NCI-H460 (cell line): ENCODE measurements around the gene AGMO. TPM values are rescaled to one million over a fixed set of nuclear protein-coding genes. Genes with fewer than 3 reads are reported as not detected.

Source experiments
- DNase-seq: peaks from one replicate; pipeline ENCODE4 v3.0.0-alpha.2; 2016; ENCODE audit warnings: low read depth; ENCODE audit errors: extremely low read depth
- polyA plus RNA-seq: library from polyadenylated mRNA; depleted of rRNA; stranded (reverse); fragments of >200 nt; gene quantifications from 2 replicates; pipeline ENCODE4 v1.2.3, GENCODE V29; 2014; cell fraction: nucleus; rRNA removed
- total RNA-seq: library from RNA; depleted of rRNA; stranded (reverse); fragments of >200 nt; shearing (Covaris generic); gene quantifications from 2 replicates; pipeline ENCODE4 v1.2.3, GENCODE V29; 2014; rRNA removed

Gene AGMO
- total RNA-seq: 0.17 TPM in 1 of 2 replicates, not detected in the other
- polyA plus RNA-seq: not detected in 2 replicates

- DNase-seq: no peak
Measured at GRCh38 chr7:15561835-15562234, at the start of gene AGMO. Gene AGMO, minus strand, starts transcription at chr7:15562015.

GRCh38 chr7:15610503-15610902 is 48.7 kb upstream of the AGMO start:
- DNase-seq: no peak

- DNase-seq: no peak
Measured at GRCh38 chr7:15609287-15609686, 47.5 kb upstream of the AGMO start.

DNA sequence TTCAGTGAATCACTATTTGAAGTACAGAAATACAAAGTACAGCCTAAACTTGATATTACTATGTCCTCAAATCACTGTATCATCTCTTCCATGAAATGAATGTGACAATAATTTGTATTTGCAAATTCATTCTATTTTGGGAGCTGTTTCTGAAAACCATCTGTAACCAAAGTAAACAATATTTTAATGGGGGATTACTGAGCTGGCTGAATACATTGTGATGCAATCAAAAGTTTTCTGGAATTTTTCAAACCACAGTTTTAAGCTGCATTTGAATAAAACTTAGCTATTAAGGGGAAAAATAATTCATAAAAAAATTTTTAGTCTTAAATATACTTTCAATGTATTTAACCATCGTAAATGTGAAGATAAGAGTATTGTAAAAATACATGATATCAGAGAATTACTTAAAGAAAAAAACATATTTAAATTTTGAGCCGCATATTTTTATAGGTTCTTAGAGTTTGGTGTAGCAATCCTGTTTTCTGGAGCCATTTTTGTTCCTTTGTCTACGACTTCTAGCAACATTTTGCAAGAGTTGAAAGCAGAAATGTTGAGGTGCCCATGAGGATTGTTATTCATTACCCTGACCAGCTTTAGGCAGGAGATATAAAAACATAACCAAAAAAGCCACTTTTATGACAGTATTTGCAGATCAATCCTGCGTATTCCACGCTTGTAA is 45.9 kb upstream of the AGMO start:
- DNase-seq: no peak

GRCh38 chr7:15606561-15606960 is 44.7 kb upstream of the AGMO start:
- DNase-seq: no peak

DNA sequence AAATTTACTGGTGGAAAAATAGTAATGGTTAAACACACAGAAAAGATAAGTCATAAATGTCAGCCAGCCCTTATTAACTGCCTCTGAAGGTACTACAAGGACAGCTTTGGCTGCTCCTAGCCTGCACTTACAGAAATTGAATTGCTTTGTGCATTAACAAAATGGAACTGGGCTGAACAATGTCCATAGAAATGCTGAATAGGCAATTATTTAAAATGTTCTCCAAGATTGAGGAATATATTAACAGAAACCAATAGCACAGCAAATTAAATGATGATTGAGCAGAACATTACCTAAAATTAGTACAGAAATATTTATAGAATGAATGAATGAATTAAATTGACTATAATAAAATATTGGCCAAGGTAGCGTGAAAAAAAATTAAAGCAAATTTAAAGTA is 42.4 kb upstream of the AGMO start:
- DNase-seq: no peak

GRCh38 chr7:15603124-15603523 is 41.3 kb upstream of the AGMO start:
- no peak for DNase-seq

- DNase-seq: no peak
Measured at GRCh38 chr7:15602236-15602635, 40.4 kb upstream of the AGMO start.

DNA sequence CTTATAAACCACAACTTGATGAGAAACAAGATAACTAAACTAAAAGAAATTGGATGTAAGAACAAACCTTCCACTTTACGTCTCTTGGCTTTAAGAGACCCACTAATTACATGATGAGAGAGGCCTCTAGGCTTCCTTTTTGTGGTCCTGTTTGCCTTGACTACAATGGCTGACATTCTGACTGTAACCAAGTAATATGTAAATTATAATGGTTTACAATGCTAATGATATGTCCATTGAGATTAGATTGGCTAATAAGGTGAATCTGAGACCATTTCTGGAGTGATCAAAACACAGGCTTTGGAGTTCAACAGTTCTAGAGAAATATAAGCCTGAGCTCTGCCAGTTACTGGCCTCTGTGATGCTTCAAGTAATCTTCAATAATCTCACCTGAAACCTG is 39.4 kb upstream of the AGMO start:
- DNase-seq: no peak

DNA sequence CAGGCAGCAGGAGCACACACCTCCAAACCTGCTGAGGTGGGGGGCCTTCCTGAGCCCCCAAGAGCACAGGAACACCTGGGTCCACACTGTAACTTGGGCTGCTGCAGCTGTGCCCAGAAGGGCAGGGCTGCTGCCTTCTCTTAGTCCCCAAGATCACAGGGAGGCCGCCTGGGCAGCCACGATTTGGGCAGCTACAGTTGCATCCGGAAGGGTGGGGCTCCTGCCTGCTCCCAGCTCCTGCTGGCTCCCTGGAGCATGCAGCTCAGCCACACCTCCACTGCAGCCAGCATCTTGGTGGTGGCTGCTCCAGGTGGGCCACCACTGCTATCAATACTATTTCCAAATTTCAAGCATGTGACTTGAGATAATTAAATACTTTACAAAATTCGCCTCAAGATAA is 38.5 kb upstream of the AGMO start:
- no peak for DNase-seq

GRCh38 chr7:15594461-15594860 is 32.6 kb upstream of the AGMO start:
- no peak for DNase-seq

- no peak for DNase-seq
Measured at GRCh38 chr7:15593382-15593781, 31.6 kb upstream of the AGMO start.

DNA sequence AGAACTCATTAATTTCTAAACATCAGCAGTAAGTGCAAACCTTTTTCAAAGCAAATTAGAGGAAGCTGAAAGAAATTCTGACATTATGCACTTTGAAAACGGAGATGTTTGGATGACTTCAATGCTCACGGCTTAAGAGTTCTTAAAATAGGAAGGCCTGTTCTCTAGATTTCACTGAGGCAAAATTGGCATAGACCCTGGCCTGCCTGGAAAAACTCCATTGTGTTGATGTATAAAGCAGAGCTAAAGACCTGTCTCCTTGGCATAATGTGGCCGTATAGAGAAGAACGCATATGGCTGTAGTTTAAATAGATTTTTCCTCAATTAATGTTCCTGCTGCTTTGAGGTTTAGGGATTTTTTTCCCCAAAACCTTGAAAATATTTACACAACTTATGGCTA is 24.5 kb upstream of the AGMO start:
- no peak for DNase-seq

GRCh38 chr7:15584575-15584974 is 22.8 kb upstream of the AGMO start:
- no peak for DNase-seq

DNA sequence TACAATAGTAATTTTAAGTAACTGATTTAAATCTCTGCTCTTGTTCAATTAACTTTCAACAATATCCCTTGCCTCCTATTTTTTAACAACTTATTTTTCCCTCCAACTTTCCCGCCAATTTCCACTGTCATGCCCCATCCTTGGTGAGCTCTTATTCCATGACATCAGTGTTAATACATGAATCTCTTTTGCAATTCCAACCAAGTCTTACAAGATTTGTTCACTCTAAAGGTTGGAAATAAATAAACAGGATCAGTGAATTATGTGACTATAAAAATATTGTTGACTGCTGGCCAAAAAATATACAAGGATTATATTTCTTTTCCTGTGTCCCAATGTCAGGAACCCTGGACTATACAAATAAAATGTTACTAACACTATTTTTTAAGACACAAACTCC is 21.0 kb upstream of the AGMO start:
- DNase-seq: no peak

DNA sequence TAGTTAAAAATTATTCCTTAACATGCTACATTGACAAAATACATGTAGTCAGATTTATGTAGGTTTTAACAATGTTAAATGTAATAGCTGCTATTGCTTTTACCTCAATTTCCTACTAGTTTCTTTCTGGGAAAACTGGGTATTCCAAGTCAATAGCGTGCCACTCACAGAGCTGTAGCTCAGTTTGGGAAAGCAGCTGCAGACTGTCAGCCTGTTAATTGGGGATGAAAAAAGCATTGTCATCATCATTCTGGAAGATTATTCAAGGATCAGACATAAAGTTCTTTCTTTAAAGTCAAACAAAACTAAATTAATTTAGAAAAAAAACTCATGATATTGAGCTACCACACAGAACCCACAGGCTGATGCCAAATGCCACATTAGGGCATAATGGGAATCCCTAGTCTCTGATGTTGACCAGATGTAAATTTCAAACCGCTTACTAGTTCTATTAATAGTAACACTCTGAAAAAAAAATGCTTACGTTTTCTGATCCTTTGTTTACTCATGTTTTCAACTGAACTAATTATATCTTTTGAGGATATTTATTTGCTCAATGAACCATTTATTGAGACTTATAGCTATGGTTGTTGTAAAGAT is 19.6 kb upstream of the AGMO start:
- DNase-seq: no peak

DNA sequence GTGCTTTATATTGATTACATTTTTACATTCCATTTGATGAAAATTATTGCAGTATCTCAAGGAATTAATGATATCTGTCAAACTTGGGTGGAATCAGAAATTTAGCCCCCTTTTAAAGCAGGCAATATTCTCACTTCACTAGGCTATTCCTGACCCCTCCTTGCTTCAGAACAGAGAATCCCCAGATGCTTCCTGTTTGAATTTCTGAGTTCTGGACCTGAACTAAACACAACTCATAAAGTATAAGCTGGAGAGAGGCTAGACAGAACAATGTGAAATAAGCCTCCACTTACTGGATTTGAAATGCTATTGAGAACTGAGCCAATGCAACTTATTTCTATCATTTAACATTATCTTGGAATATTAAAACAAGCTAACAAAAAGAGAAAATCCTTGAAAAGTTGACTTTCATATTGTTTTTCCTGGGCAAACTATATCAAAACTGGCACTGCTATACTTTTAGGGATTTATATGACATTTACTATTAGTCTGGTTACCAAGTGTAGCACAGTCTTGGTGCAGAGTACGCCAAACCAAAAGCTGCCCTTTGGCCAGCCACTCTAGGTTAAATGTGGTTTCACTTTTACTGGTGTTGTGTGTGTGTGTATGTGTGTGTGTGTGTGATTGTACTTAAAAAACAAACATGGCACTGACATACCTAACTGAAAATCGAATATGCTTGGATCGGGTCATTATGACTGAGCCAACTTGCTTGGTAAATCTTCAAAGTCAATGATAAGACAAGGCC is 19.0 kb upstream of the AGMO start:
- no peak for DNase-seq

DNA sequence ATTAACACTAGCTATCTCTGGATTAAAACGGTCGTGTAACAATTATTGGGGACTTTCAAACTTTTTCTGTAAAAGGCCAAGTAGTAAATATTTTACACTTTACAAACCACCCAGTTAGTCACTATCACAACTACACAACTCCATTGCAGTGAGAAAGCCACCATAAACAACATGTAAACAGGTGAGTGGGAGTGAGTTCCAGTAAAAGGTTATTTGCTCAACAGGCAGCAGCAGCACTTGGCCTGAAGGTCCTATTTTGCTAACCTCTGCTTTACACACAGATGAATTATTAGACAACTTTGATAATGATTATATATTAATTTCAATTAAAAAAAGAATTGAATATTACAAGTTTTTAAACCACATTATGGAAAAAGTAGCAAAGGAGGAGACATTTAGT is 15.8 kb upstream of the AGMO start:
- DNase-seq: no peak

DNA sequence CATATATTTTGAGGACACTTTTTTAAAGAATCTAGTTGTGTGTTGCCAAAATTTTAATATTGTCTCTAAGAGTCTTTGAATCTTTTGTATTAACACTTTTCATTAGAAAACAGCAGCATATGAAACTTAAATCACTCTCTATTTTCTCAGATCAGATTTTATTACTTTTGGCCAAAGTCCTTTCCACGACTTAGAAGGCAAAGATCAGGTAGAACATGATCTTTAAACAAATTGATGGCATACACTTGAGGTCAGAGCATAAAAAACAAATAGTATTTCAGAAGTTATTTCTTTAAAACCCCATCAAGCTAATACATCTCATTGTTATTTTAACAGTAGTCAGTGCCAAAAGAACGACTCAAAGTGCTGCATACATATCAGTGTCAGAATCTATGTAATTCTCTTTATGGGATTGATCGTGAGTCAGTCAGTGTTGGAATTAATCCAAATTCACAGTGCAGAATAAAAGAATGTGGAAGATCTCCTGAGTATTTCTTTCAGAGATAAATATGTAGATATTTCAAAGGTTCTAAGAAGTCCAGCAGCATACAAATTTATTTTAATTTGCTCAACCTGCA is 9.6 kb upstream of the AGMO start:
- no peak for DNase-seq

- no peak for DNase-seq
Measured at GRCh38 chr7:15567652-15568051, 5.8 kb upstream of the AGMO start.

GRCh38 chr7:15567036-15567435 is 5.2 kb upstream of the AGMO start:
- DNase-seq: no peak

- no peak for DNase-seq
Measured at GRCh38 chr7:15566476-15566875, 4.7 kb upstream of the AGMO start.
